ENCODE measurements around the gene HBQ1.
"Not testable (repeated sequence)": the region's sequence is repeated elsewhere in the genome, so short reads cannot be mapped to it uniquely, and the experiment has no call there.

Gene HBQ1

GRCh38 chr16:209359-209758 lies 29.1 kb downstream of the HBQ1 start:
- not testable (repeated sequence) for DNase-seq (ENCODE audit: low read depth in 2 of 2)

- not testable (repeated sequence) for DNase-seq (ENCODE audit: low read depth in 2 of 2)
These were observed 31.4 kb downstream of the HBQ1 start for GRCh38 chr16:211631-212180.

GRCh38 chr16:212999-213398 lies 32.7 kb downstream of the HBQ1 start:
- no peak for DNase-seq (ENCODE audit: low read depth in 2 of 2)

GRCh38 chr16:220021-220420 lies 39.8 kb downstream of the HBQ1 start:
- DNase-seq (ENCODE audit: low read depth in 2 of 2), result no peak

DNA sequence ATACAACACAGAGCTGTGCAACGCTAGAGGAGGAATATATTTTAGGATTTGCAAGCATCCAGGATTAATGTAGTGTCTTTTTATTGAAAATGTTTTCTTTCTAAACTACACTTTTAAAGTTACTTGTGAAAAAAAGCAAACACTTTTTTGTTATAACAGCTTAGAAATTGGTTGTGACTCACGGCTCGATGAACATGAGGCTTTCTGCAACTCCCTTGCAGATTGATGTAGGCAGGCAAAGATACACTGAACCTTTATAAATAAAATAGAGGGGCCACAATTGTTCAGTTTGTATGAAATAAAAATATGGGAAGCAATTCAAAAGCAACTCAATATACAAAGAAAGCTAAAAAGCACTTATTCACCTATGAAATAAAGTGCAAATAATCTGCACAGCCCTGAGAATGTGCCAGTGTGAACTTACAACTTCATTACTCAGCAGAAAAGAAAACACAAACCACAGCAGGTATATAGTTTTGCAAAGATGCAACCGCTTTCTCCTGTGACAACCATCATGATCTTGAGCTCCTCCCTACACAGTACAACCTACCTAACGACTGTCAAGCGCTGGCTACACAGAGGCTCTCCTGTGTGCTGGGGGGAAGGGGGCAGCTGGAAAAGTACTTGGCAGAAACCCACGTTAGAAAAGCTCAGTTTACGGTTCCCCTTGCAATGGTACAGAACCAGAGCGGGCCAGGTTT lies 48.0 kb downstream of the HBQ1 start:
- DNase-seq (ENCODE audit: low read depth in 2 of 2), result no peak

DNA sequence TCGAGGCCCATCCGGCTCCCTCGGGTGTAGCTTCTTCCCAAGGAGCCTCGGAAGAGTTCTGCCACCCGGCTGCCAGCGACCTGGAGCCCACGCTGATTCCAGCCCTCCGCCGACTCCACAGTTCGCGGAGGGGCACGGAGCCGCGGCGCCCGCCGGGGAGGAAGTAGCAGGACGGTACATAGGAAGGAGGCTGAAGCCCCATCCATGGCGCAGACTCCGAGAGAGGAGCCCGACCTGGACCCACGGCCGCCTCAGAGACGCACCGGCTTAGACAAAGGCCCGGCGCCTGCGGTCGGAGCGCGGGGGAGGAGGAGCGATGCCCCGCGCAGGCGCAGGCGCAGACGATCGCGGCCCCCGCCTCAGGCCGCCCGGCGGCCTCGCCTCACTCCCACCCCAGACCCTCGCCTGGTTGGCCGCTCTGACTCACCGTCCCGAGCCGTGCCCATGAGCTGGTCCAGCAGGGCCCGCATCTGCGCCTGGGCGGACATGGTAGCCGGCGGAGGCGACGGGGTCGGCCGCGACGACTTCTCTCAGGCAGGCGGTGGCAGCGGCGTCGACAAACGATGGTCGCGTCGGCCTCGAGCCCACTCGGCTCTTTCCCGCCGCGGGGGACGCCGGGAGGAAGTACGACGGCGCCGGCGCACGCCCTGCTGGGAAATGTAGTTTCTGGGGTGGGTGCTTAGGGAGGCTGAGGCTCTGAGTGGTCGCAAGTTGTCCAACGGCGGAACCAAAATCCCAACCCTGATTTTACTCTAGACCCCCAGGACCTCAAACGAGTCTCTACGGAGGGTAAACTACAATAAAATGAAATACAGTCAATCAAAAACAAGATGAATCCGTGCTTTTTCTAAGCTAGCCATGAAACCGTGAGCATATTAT lies 48.8 kb downstream of the HBQ1 start, which contains the start of gene LUC7L:
LUC7L (minus strand) TSS at position 598 of the 879 bp plus-strand sequence; CDS start at position 488, 110 bp downstream.
- DNase-seq (ENCODE audit: low read depth in 2 of 2), result peak; percentile 80 to 84

DNA sequence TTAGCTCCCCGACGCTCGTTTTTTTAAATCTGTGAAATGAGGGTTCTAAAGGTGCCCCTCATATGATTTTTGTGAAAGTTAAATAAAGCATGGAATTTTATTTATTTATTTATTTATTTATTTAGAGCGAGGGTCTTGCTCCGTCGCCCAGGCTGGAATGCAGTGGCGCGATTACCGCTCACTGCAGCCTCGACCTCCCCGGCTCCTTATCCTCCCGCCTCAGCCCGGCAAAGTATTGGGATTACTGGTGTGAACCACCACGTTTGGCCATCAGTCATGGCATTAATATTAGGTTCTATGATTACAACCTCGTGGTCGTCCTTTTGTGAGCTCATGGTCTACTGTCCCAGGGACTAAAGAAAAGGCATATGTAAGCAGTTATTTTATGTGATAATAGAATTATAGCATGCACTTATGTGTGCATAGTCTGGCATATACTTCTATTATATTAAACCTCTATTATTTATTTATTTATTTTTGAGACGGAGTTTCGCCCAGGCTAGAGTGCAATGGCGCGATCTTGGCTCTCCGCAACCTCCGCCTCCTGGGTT lies 49.5 kb downstream of the HBQ1 start:
- DNase-seq (ENCODE audit: low read depth in 2 of 2), result no peak

DNA sequence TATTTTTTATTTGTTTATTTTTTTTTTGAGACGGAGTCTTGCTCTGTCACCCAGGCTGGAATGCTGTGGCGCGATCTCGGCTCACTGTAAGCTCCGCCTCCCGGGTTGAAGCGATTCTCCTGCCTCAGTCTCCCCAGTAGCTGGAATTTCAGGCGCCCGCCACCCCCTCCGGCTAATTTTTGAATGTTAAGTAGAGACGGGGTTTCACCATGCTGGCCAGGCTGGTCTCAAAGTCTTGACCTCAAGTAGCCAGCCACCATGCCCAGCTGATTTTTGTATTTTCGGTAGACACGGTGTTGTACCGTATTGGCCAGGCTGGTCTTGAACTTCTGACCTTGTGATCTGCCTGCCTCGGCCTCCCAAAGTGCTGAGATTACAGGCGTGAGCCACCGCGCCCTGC lies 50.1 kb downstream of the HBQ1 start:
- not testable (repeated sequence) for DNase-seq (ENCODE audit: low read depth in 2 of 2)

All from stimulated activated CD8-positive, alpha-beta memory T cell treated with anti-CD3 and anti-CD28 coated beads, Interleukin-2, amount 100 ng/mL, for 48 hours (primary cell).